NT2/D1 (cell line): ENCODE measurements around the gene TAF11L5.

Experiments
- SUZ12 ChIP-seq: IDR thresholded peaks from 2 replicates; pipeline ENCODE4 v1.6.1; 2011; ENCODE audit not compliant: insufficient read length, insufficient read depth; ENCODE audit errors: extremely low read depth
- YY1 ChIP-seq: IDR thresholded peaks from 2 replicates; pipeline ENCODE4 v1.6.1; 2011; ENCODE audit not compliant: insufficient read length, insufficient read depth
- ZNF274 ChIP-seq: IDR thresholded peaks from 2 replicates; pipeline ENCODE4 v1.6.1; 2011; ENCODE audit warnings: mild to moderate bottlenecking, low read depth, low read length

- TF ChIP-seq YY1 (no peak), SUZ12 (no peak), ZNF274 (no peak)
Observed at GRCh38 chr5:17477573-17478265, 47.3 kb upstream of the TAF11L5 start.
